H1 (cell line): ENCODE results near the gene ZIC5. TPM values are rescaled to one million over a fixed set of nuclear protein-coding genes. Genes with fewer than 3 reads are reported as not detected.
A peak's percentile ranks its signal among the peaks of the same experiment; 100 is the strongest.

Experiments
- CTCF ChIA-PET: fragments of 300-600 bp; sonication (Branson Sonifier 250); formaldehyde crosslinking; loops from one replicate; lab custom pipeline; 2021; ENCODE audit not compliant: partially characterized antibody; lab: Charles Lee
- POLR2A ChIA-PET: fragments of 300-600 bp; sonication (Branson Sonifier 250); formaldehyde crosslinking; loops from one replicate; lab custom pipeline; 2021; ENCODE audit warnings: inconsistent platforms; ENCODE audit not compliant: partially characterized antibody; lab: Charles Lee
- DNase-seq, 2 experiments: peaks; one replicate each; pipeline versions ENCODE4 v3.0.0 to v3.0.0-alpha.2; 2010 to 2022; ENCODE audit warnings: low spot score in 2 of 2, low read depth in 1 of 2, mixed read lengths in 1 of 2
- FAIRE-seq: peaks from 2 replicates; lab custom pipeline; 2011; peaks lifted over from hg19 to GRCh38; lab: Jason Lieb, UNC
- H2AFZ ChIP-seq: 2 replicates; pipeline ENCODE4 v1.8.1; 2012; ENCODE audit warnings: low read length, inconsistent platforms
- H2AK5ac ChIP-seq: 2 replicates; pipeline ENCODE4 v1.6.1; 2013; ENCODE audit warnings: low read depth, low read length
- H2BK120ac ChIP-seq: replicated peaks from 2 replicates; pipeline ENCODE3; 2013; ENCODE audit warnings: low read depth, low read length, inconsistent platforms
- H2BK12ac ChIP-seq: 2 replicates; pipeline ENCODE4 v1.6.1; 2013; ENCODE audit warnings: low read depth, low read length
- H2BK15ac ChIP-seq: 2 replicates; pipeline ENCODE4 v1.6.1; 2013; ENCODE audit warnings: low read length
- H2BK20ac ChIP-seq: 2 replicates; pipeline ENCODE4 v1.6.1; 2013; ENCODE audit warnings: low read length
- H2BK5ac ChIP-seq: 2 replicates; pipeline ENCODE4 v1.6.1; 2013; ENCODE audit warnings: low read depth, low read length
- H3K14ac ChIP-seq: 2 replicates; pipeline ENCODE4 v1.6.1; 2013; ENCODE audit warnings: inconsistent platforms; ENCODE audit not compliant: insufficient read length
- H3K18ac ChIP-seq: 2 replicates; pipeline ENCODE4 v1.6.1; 2013; ENCODE audit warnings: low read length; ENCODE audit errors: extremely low read depth
- H3K23ac ChIP-seq: 2 replicates; pipeline ENCODE4 v1.6.1; 2013; ENCODE audit warnings: inconsistent platforms; ENCODE audit not compliant: insufficient read length
- H3K23me2 ChIP-seq: 2 replicates; pipeline ENCODE4 v1.6.1; 2013; ENCODE audit warnings: low read depth, low read length
- H3K27ac ChIP-seq: 2 replicates; pipeline ENCODE4 v1.6.1; 2011; ENCODE audit warnings: low read depth, low read length, inconsistent platforms
- H3K27me3 ChIP-seq, 4 experiments: replicated peaks in 1 of 4; 1 replicate in 1 of 4; 2 replicates in 3 of 4; pipeline versions ENCODE4 v1.6.1 to v1.8.1; 2011 to 2013; ENCODE audit warnings: low read length in 3 of 4, mild to moderate bottlenecking in 3 of 4, inconsistent platforms in 2 of 4, mixed read lengths in 2 of 4, moderate library complexity in 1 of 4; ENCODE audit not compliant: control insufficient read depth in 3 of 4, insufficient read depth in 3 of 4; ENCODE audit errors: extremely low read depth in 1 of 4
- H3K36me3 ChIP-seq, 4 experiments: 2 replicates each; pipeline versions ENCODE4 v1.6.1 to v1.8.1; 2011 to 2013; ENCODE audit warnings: mild to moderate bottlenecking in 4 of 4, low read length in 3 of 4, moderate library complexity in 2 of 4, control low read depth in 1 of 4, inconsistent platforms in 1 of 4; ENCODE audit not compliant: insufficient read depth in 4 of 4, control insufficient read depth in 2 of 4
- H3K4ac ChIP-seq: replicated peaks from 2 replicates; pipeline ENCODE3; 2013; ENCODE audit warnings: low read length, low read depth, mixed read lengths, inconsistent platforms; ENCODE audit not compliant: insufficient read length
- H3K4me1 ChIP-seq, 4 experiments: replicated peaks in 1 of 4; 1 replicate in 1 of 4; 2 replicates in 3 of 4; pipeline versions ENCODE4 v1.6.1 to v1.8.1; 2011 to 2013; ENCODE audit warnings: low read length in 3 of 4, inconsistent platforms in 2 of 4, mixed read lengths in 1 of 4; ENCODE audit not compliant: insufficient read depth in 4 of 4, control insufficient read depth in 3 of 4
- H3K4me2 ChIP-seq, 2 experiments: 2 replicates each; pipeline versions ENCODE4 v1.6.1 to v1.8.1; 2011 to 2013; ENCODE audit warnings: low read depth in 2 of 2, low read length in 2 of 2, control low read depth in 1 of 2, inconsistent platforms in 1 of 2, mild to moderate bottlenecking in 1 of 2; ENCODE audit not compliant: insufficient read depth in 1 of 2
- H3K4me3 ChIP-seq, 4 experiments: fragments of 200-600, 300-600 bp in 1 of 4; sonication (generic), shearing (Covaris generic), sonication (Bioruptor Twin) in 1 of 4; 2 replicates each; pipeline versions ENCODE4 v1.5.1 to v1.8.1; 2011 to 2016; ENCODE audit warnings: low read length in 4 of 4, low read depth in 3 of 4, control low read depth in 2 of 4, inconsistent platforms in 2 of 4, mild to moderate bottlenecking in 2 of 4, mixed read lengths in 1 of 4, moderate library complexity in 1 of 4; ENCODE audit not compliant: insufficient read depth in 2 of 4; ENCODE audit errors: extremely low read depth in 1 of 4
- H3K56ac ChIP-seq: replicated peaks from 2 replicates; pipeline ENCODE3; 2013; ENCODE audit warnings: low read depth, mild to moderate bottlenecking, mixed read lengths, low read length, inconsistent platforms; ENCODE audit not compliant: insufficient read length
- H3K79me1 ChIP-seq: 2 replicates; pipeline ENCODE4 v1.6.1; 2013; ENCODE audit warnings: low read depth, low read length, control low read depth
- H3K79me2 ChIP-seq, 2 experiments: 2 replicates each; pipeline versions ENCODE4 v1.6.1 to v1.8.1; 2012 to 2013; ENCODE audit warnings: low read length in 2 of 2, mild to moderate bottlenecking in 2 of 2, inconsistent platforms in 1 of 2; ENCODE audit not compliant: insufficient read depth in 2 of 2, control insufficient read depth in 1 of 2
- H3K9ac ChIP-seq, 4 experiments: replicated peaks in 1 of 4; 1 replicate in 1 of 4; 2 replicates in 3 of 4; pipeline versions ENCODE4 v1.6.1 to v1.8.1; 2011 to 2013; ENCODE audit warnings: low read depth in 3 of 4, low read length in 3 of 4, control low read depth in 2 of 4, mild to moderate bottlenecking in 2 of 4, moderate library complexity in 2 of 4, inconsistent platforms in 1 of 4; ENCODE audit errors: extremely low read depth in 1 of 4
- H3K9me3 ChIP-seq, 2 experiments: 2 replicates each; pipeline versions ENCODE4 v1.6.1 to v1.8.1; 2012 to 2013; ENCODE audit warnings: mild to moderate bottlenecking in 2 of 2, moderate library complexity in 2 of 2, control low read depth in 1 of 2, inconsistent platforms in 1 of 2, low read depth in 1 of 2, low read length in 1 of 2, mixed read lengths in 1 of 2; ENCODE audit not compliant: insufficient read depth in 2 of 2
- H4K20me1 ChIP-seq, 2 experiments: replicated peaks in 1 of 2; 2 replicates each; pipeline versions ENCODE3 to v1.8.1; 2011 to 2013; ENCODE audit warnings: inconsistent platforms in 2 of 2, low read length in 2 of 2, mild to moderate bottlenecking in 1 of 2; ENCODE audit not compliant: insufficient read depth in 2 of 2, control insufficient read depth in 1 of 2
- H4K5ac ChIP-seq: 2 replicates; pipeline ENCODE4 v1.6.1; 2013; ENCODE audit warnings: low read length, low read depth, mixed read lengths, inconsistent platforms; ENCODE audit not compliant: insufficient read length
- H4K8ac ChIP-seq: 2 replicates; pipeline ENCODE4 v1.8.0; 2013; ENCODE audit warnings: mild to moderate bottlenecking, moderate library complexity, low read length, inconsistent platforms; ENCODE audit not compliant: insufficient read depth; ENCODE audit errors: extremely low read depth
- H4K91ac ChIP-seq: replicated peaks from 2 replicates; pipeline ENCODE3; 2013; ENCODE audit warnings: low read length, mixed read lengths, inconsistent platforms; ENCODE audit not compliant: insufficient read length
- ASH2L ChIP-seq: fragments of 200-600, 300-600 bp; sonication (generic); IDR thresholded peaks from one replicate; pipeline ENCODE4 v1.7.1; 2017; ENCODE audit warnings: low read length
- BACH1 ChIP-seq: IDR thresholded peaks from 2 replicates; pipeline ENCODE4 v1.6.1; 2012; ENCODE audit warnings: low read length, improper control_type of control experiment
- CREB1 ChIP-seq: IDR thresholded peaks from 2 replicates; pipeline ENCODE4 v1.6.1; 2012; ENCODE audit warnings: inconsistent platforms
- EZH2 ChIP-seq: fragments of 200-600 bp; sonication (generic); IDR thresholded peaks from 2 replicates; pipeline ENCODE4 v1.7.1; 2012; ENCODE audit warnings: low read depth, mild to moderate bottlenecking, moderate library complexity, low read length, inconsistent platforms; ENCODE audit not compliant: severe bottlenecking
- HDAC2 ChIP-seq, 2 experiments: fragments of 300-600 bp in 1 of 2; sonication (generic) in 1 of 2; IDR thresholded peaks; 2 replicates each; pipeline ENCODE4 v1.6.1; 2011 to 2012; ENCODE audit warnings: low read depth in 2 of 2, low read length in 2 of 2, mild to moderate bottlenecking in 2 of 2, moderate library complexity in 2 of 2, borderline replicate concordance in 1 of 2, inconsistent platforms in 1 of 2
- MAFK ChIP-seq: IDR thresholded peaks from 2 replicates; pipeline ENCODE4 v1.6.1; 2012; ENCODE audit warnings: low read depth, mild to moderate bottlenecking, improper control_type of control experiment, low read length
- PHF8 ChIP-seq: fragments of 200-600 bp; sonication (generic); conservative IDR thresholded peaks from 2 replicates; pipeline ENCODE4 v1.7.1; 2012; ENCODE audit warnings: low read depth, mild to moderate bottlenecking, inconsistent platforms, low read length, moderate library complexity
- RAD21 ChIP-seq, 2 experiments: IDR thresholded peaks in 1 of 2; conservative IDR thresholded peaks in 1 of 2; 2 replicates each; pipeline ENCODE4 v1.6.1; 2011; ENCODE audit warnings: low read depth in 2 of 2, low read length in 2 of 2, improper control_type of control experiment in 1 of 2, inconsistent platforms in 1 of 2, mild to moderate bottlenecking in 1 of 2, moderate library complexity in 1 of 2
- RXRA ChIP-seq: IDR thresholded peaks from 2 replicates; pipeline ENCODE4 v1.6.1; 2011; ENCODE audit warnings: low read depth, mild to moderate bottlenecking, low read length, moderate library complexity; ENCODE audit not compliant: insufficient read depth
- SIN3A ChIP-seq, 2 experiments: IDR thresholded peaks in 1 of 2; conservative IDR thresholded peaks in 1 of 2; 2 replicates each; pipeline ENCODE4 v1.6.1; 2011 to 2012; ENCODE audit warnings: low read length in 2 of 2, improper control_type of control experiment in 1 of 2, low read depth in 1 of 2, mild to moderate bottlenecking in 1 of 2
- SUZ12 ChIP-seq: fragments of 200-600 bp; sonication (generic); IDR thresholded peaks from 2 replicates; pipeline ENCODE4 v1.6.1; 2012; ENCODE audit warnings: mild to moderate bottlenecking, inconsistent platforms, low read length, moderate library complexity, mixed read lengths
- TAF7 ChIP-seq: optimal IDR thresholded peaks from 2 replicates; pipeline ENCODE3; 2011; ENCODE audit warnings: low read depth, mild to moderate bottlenecking, inconsistent platforms, low read length, moderate library complexity, borderline replicate concordance
- TEAD4 ChIP-seq: IDR thresholded peaks from 2 replicates; pipeline ENCODE4 v1.6.1; 2012; ENCODE audit warnings: low read depth, low read length, inconsistent platforms, mixed read lengths
- WGBS, 2 experiments: shearing (Covaris generic) in 1 of 2; methylation state at CpG; one replicate each; pipeline versions ENCODE4 v1.1.6 to v1.1.7; 2013 to 2015; ENCODE audit warnings: low lambda C conversion rate in 2 of 2, mixed read lengths in 2 of 2, inconsistent platforms in 1 of 2, low coverage in 1 of 2, missing lambda C conversion rate in 1 of 2; ENCODE audit not compliant: insufficient replicate concordance in 2 of 2, insufficient coverage in 1 of 2, insufficient read length in 1 of 2; ENCODE audit errors: extremely low coverage in 1 of 2, missing lambda C conversion rate in 1 of 2; 5-methylcytosine and 5-hydroxymethylcytosine counted together
- polyA plus RNA-seq, 7 experiments: library from polyadenylated mRNA; depleted of rRNA in 3 of 7; stranded (reverse) in 5 of 7; unstranded in 2 of 7; fragments of >200 nt in 5 of 7; fragments of 200-250 nt in 2 of 7; gene quantifications; 1 replicate in 5 of 7; 2 replicates in 1 of 7; 4 replicates in 1 of 7; pipeline versions ENCODE4 v1.2.1 to v1.2.3, GENCODE V29; 2011 to 2013; ENCODE audit warnings: missing spikeins in 2 of 7, mixed read lengths in 2 of 7
- total RNA-seq: library from RNA; stranded (reverse); fragmentation: NEBNext Ultra II Directional; extraction: Animal tissue kit (Norgen Biotek cat#: 25700); gene quantifications from 2 replicates; pipeline ENCODE4 v1.2.1, GENCODE V29; 2021

Gene ZIC5
- total and polyA plus RNA-seq, 2 of the 8 experiments (the other 6 are each of a cell fraction or from before 2014, with no cell fraction given): 14.2 to 52.7 TPM

- H3K18ac ChIP-seq: no peak overlapping the region
- TF ChIP-seq TEAD4 (no peak), EZH2 (no peak), HDAC2 (IDR thresholded peaks at IDR 0.05; ENCODE audit: borderline replicate concordance in 1 of 2, low read depth in 2 of 2, low read length in 2 of 2) (no peak), SIN3A (conservative IDR thresholded peaks at IDR 0.05 in 1 of 2, IDR thresholded peaks at IDR 0.05 in 1 of 2; ENCODE audit: low read depth in 1 of 2, low read length in 2 of 2) (no peak), MAFK (no peak), TAF7 (no peak), ASH2L (no peak), SUZ12 (no peak), PHF8 (no peak), RAD21 (IDR thresholded peaks at IDR 0.05 in 1 of 2, conservative IDR thresholded peaks at IDR 0.05 in 1 of 2; ENCODE audit: low read depth in 2 of 2, low read length in 2 of 2) (no peak), RXRA (no peak), BACH1 (no peak), CREB1 (no peak)
Observed at GRCh38 chr13:99929866-99930265, 41.7 kb downstream of the ZIC5 start.

More at GRCh38 chr13:99929866-99930265, 41.7 kb downstream of the ZIC5 start:
- H2AK5ac ChIP-seq: no peak overlapping the region
- H3K23me2 ChIP-seq: no peaks in the 10 kb centered on the region; the same call in 1 of the 2 replicates
- no peak overlapping the region for H4K91ac ChIP-seq
- DNase-seq (no peak), FAIRE-seq (no peak)
- no peak overlapping the region for H3K23ac ChIP-seq
- POLR2A ChIA-PET: interaction anchor here (1.1 kb wide), 1 partner anchor 10 kb away, joined by 3 read pairs; no protein-coding TSS in a partner anchor
- no peak overlapping the region for H2AFZ ChIP-seq
- H4K8ac ChIP-seq: no peak overlapping the region
- H4K5ac ChIP-seq: no peak overlapping the region
- H2BK5ac ChIP-seq: no peak overlapping the region
- no peak overlapping the region for H2BK120ac ChIP-seq
- no peaks in the 10 kb centered on the region for H3K9me3 ChIP-seq
- no peaks in the 10 kb centered on the region for H4K20me1 ChIP-seq
- no peak overlapping the region for H3K4me2 ChIP-seq
- no peak overlapping the region for H3K4ac ChIP-seq
- no peaks in the 10 kb centered on the region for H3K36me3 ChIP-seq
- H3K79me1 ChIP-seq: no peaks in the 10 kb centered on the region
- H3K79me2 ChIP-seq: no peaks in the 10 kb centered on the region
- WGBS, 2 experiments: 73% methylated on average over 5 of the region's 7 CpGs; no CpG with 5 or more reads in 1 of the 2 experiments
- no peak overlapping the region for H3K56ac ChIP-seq
- H2BK20ac ChIP-seq: no peak overlapping the region
- no peak overlapping the region for H3K27ac ChIP-seq
- CTCF ChIA-PET: interaction anchor here (1.0 to 4.8 kb wide), 9 partner anchors 11 to 273 kb away, joined by 3 to 27 read pairs (median 3); no protein-coding TSS in a partner anchor
- H3K27me3 ChIP-seq: no peaks in the 10 kb centered on the region
- H3K14ac ChIP-seq: no peak overlapping the region
- no peak overlapping the region for H2BK12ac ChIP-seq
- peaks cover 0 to 4% (median 2%) of the 10 kb centered on the region in 4 experiments; a peak in 2 of 7 replicates for H3K4me1 ChIP-seq
- peak overlapping the region; percentile 72; the same call in 1 of the 2 replicates for H2BK15ac ChIP-seq
- H3K9ac ChIP-seq: no peak overlapping the region
- H3K4me3 ChIP-seq: no peak overlapping the region
